PC-3 (cell line): ENCODE results near the gene CDK14. TPM values are rescaled to one million over a fixed set of nuclear protein-coding genes. Genes with fewer than 3 reads are reported as not detected.
"Not testable (repeated sequence)": the region's sequence is repeated elsewhere in the genome, so short reads cannot be mapped to it uniquely, and the experiment has no call there.

ENCODE experiments used
- ATAC-seq: fragments of 200-7000 bp; cut with Tn5 transposase; 2 replicates; pipeline ENCODE4 v1.9.1; 2020; ENCODE audit warnings: mild to moderate bottlenecking, moderate library complexity
- BruUV-seq: library from RNA; stranded (reverse); fragments of 400-500 nt; replicated peaks from 2 replicates; lab custom pipeline; 2021; lab: Mats Ljungman, UMichigan
- CTCF ChIA-PET: fragments of 300-600 bp; sonication (Branson Sonifier 250); formaldehyde crosslinking; loops from one replicate; lab custom pipeline; 2022; ENCODE audit warnings: antibody characterized with exemption; lab: Charles Lee
- POLR2A ChIA-PET: fragments of 300-600 bp; sonication (Branson Sonifier 250); formaldehyde crosslinking; loops from one replicate; lab custom pipeline; 2022; ENCODE audit warnings: antibody characterized with exemption; ENCODE audit not compliant: unreplicated experiment; lab: Charles Lee
- DNase-seq: peaks from one replicate; pipeline ENCODE4 v3.0.0-alpha.2; 2015
- H2AFZ ChIP-seq: fragments of 300-600 bp; sonication (generic); 2 replicates; pipeline ENCODE4 v1.6.0; 2016; ENCODE audit warnings: antibody characterized with exemption, low read length
- H3F3A ChIP-seq: fragments of 300-600 bp; sonication (generic); one replicate; pipeline ENCODE4 v1.6.0; 2017; ENCODE audit warnings: antibody characterized with exemption, low read length, control low read depth, mild to moderate bottlenecking; ENCODE audit not compliant: unreplicated experiment
- H3K27ac ChIP-seq: fragments of 300-600 bp; sonication (generic); 2 replicates; pipeline ENCODE4 v1.5.1; 2016; ENCODE audit warnings: mild to moderate bottlenecking, low read length
- H3K27me3 ChIP-seq: fragments of 300-600 bp; sonication (generic); 2 replicates; pipeline ENCODE4 v1.6.1; 2016; ENCODE audit warnings: low read length, mixed read lengths
- H3K36me3 ChIP-seq: fragments of 300-600 bp; sonication (generic); 2 replicates; pipeline ENCODE4 v1.6.1; 2016; ENCODE audit warnings: low read depth, mixed run types, low read length, mixed read lengths
- H3K4me1 ChIP-seq: fragments of 300-600 bp; sonication (generic); 2 replicates; pipeline ENCODE4 v1.5.1; 2016; ENCODE audit warnings: low read length; ENCODE audit not compliant: insufficient read depth
- H3K4me2 ChIP-seq: fragments of 300-600 bp; sonication (generic); 2 replicates; pipeline ENCODE4 v1.6.0; 2016; ENCODE audit warnings: low read length
- H3K4me3 ChIP-seq: fragments of 300-600 bp; sonication (generic); 2 replicates; pipeline ENCODE4 v1.5.1; 2016; ENCODE audit warnings: mild to moderate bottlenecking, low read length, mixed read lengths
- H3K79me2 ChIP-seq: fragments of 300-600 bp; sonication (generic); 2 replicates; pipeline ENCODE4 v1.6.1; 2017; ENCODE audit warnings: low read length, mixed read lengths
- H3K9ac ChIP-seq: fragments of 300-600 bp; sonication (generic); 2 replicates; pipeline ENCODE4 v1.6.0; 2016; ENCODE audit warnings: mild to moderate bottlenecking, low read length
- H3K9me2 ChIP-seq: fragments of 300-600 bp; sonication (generic); replicated peaks from 2 replicates; pipeline ENCODE4 v1.6.1; 2016; ENCODE audit warnings: mixed run types, low read length, mixed read lengths
- H3K9me3 ChIP-seq: fragments of 300-600 bp; sonication (generic); 2 replicates; pipeline ENCODE4 v1.6.1; 2016; ENCODE audit warnings: low read length, mixed read lengths
- H4K20me1 ChIP-seq: fragments of 300-600 bp; sonication (generic); 2 replicates; pipeline ENCODE4 v1.6.1; 2016; ENCODE audit warnings: low read length, mixed read lengths
- CTCF ChIP-seq: fragments of 300-600 bp; sonication (generic); conservative IDR thresholded peaks from 2 replicates; pipeline ENCODE4 v1.5.1; 2017; ENCODE audit warnings: antibody characterized with exemption, low read depth, mild to moderate bottlenecking, low read length
- EZH2 ChIP-seq: fragments of 300-600 bp; sonication (generic); IDR thresholded peaks from one replicate; pipeline ENCODE4 v1.6.1; 2017; ENCODE audit warnings: antibody characterized with exemption, mild to moderate bottlenecking, low read length; ENCODE audit not compliant: unreplicated experiment
- EZH2phosphoT487 ChIP-seq: fragments of 300-600 bp; sonication (generic); IDR thresholded peaks from 2 replicates; pipeline ENCODE4 v1.6.1; 2018; ENCODE audit warnings: mild to moderate bottlenecking, antibody characterized with exemption, low read length, borderline replicate concordance
- intact Hi-C: fragments of 100-400 bp; cut with micrococcal nuclease; formaldehyde crosslinking; loops from 2 replicates; pipeline ENCODE4 v1.9.0; 2023
- total RNA-seq: library from RNA; depleted of rRNA; stranded (reverse); fragments of >200 nt; gene quantifications from 2 replicates; pipeline ENCODE4 v1.2.3, GENCODE V29; 2014

CDK14 gene
- total RNA-seq, 1 experiment from 2014 or later = 8.2 TPM

GRCh38 chr7:90797596-90797995, 201.5 kb downstream of the CDK14 start:
- no peaks in the 10 kb centered on the region for H3K4me1 ChIP-seq
- H3K36me3 ChIP-seq = peaks cover 10% of the 10 kb centered on the region; the same call in 1 of the 2 replicates
- no peaks in the 10 kb centered on the region for H3K9me3 ChIP-seq
- no peak overlapping the region for H3K9ac ChIP-seq
- no peak overlapping the region for H3K4me2 ChIP-seq
- CTCF ChIA-PET = no interaction called here
- ATAC-seq (no peak; the same call in 1 of the 2 replicates), DNase-seq (no peak)
- H3K9me2 ChIP-seq = no peaks in the 10 kb centered on the region
- intact Hi-C loops = no loop called here
- H4K20me1 ChIP-seq = no peaks in the 10 kb centered on the region
- H3K4me3 ChIP-seq = no peak overlapping the region
- H2AFZ ChIP-seq = no peak overlapping the region
- H3K79me2 ChIP-seq = no peaks in the 10 kb centered on the region
- TF ChIP-seq EZH2 (no peak), EZH2phosphoT487 (no peak), CTCF (no peak)
- no TSS peak for BruUV-seq
- POLR2A ChIA-PET = no interaction called here
- H3K27ac ChIP-seq = no peak overlapping the region
- no peaks in the 10 kb centered on the region for H3K27me3 ChIP-seq
- no peaks in the 10 kb centered on the region for H3F3A ChIP-seq

GRCh38 chr7:90804370-90804769, 208.2 kb downstream of the CDK14 start:
- Histone ChIP-seq H3K79me2 (no peaks in the 10 kb centered on the region), H3K27me3 (no peaks in the 10 kb centered on the region), H3K9me2 (no peaks in the 10 kb centered on the region), H2AFZ (no peak overlapping the region), H3K36me3 (no peaks in the 10 kb centered on the region), H3K9me3 (no peaks in the 10 kb centered on the region), H3K4me2 (no peak overlapping the region), H4K20me1 (no peaks in the 10 kb centered on the region), H3K9ac (no peak overlapping the region), H3K4me1 (no peaks in the 10 kb centered on the region), H3K4me3 (no peak overlapping the region), H3K27ac (no peak overlapping the region), H3F3A (no peaks in the 10 kb centered on the region)
- no peak for ATAC-seq
- ChIA-PET CTCF (no interaction called here), POLR2A (no interaction called here)
- no peak for DNase-seq
- intact Hi-C loops = no loop called here
- TF ChIP-seq EZH2 = no peak
- TF ChIP-seq CTCF = no peak
- no peak for TF ChIP-seq EZH2phosphoT487
- BruUV-seq = no TSS peak

- H3K27me3 ChIP-seq, H3K27ac ChIP-seq, H2AFZ ChIP-seq, H3K36me3 ChIP-seq, ATAC-seq, H3K9me3 ChIP-seq, H4K20me1 ChIP-seq, DNase-seq, H3K9ac ChIP-seq, intact Hi-C loops, H3F3A ChIP-seq, H3K79me2 ChIP-seq, BruUV-seq, POLR2A ChIA-PET, CTCF ChIA-PET, H3K9me2 ChIP-seq, H3K4me2 ChIP-seq, H3K4me3 ChIP-seq: not testable (repeated sequence)
- peaks cover 19% of the 10 kb centered on the region for H3K4me1 ChIP-seq
These were observed 219.4 kb downstream of the CDK14 start for GRCh38 chr7:90815552-90815951.
